ENCODE results near the gene PLXNA3.
"Not testable (repeated sequence)": the region's sequence is repeated elsewhere in the genome, so short reads cannot be mapped to it uniquely, and the experiment has no call there.

DNA sequence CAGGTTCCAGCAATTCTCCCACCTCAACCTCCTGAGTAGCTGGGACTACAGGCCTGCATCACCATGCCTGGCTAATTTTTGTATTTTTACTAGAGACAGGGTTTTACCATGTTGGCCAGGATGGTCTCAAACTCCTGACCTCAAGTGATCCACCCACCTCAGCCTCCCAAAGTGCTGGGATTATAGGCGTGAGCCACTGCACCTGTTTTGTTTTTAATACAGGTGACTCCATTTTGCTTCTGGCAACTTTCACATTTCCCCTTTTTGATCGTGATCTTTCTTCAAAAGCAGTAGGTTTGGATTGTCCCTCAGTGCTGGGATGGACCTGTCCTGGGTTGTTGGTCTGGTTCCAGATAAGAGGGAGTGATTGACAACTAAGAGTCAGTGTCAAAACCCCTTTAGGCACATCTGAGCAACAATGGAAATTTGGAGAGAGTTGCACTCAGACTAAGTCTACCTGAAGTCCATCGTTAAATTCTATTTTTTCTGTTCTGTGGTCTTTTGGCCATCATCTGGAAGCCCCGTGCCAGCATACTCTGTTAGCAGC, 38.6 kb downstream of the PLXNA3 start:
- TF ChIP-seq, protein P1, sequence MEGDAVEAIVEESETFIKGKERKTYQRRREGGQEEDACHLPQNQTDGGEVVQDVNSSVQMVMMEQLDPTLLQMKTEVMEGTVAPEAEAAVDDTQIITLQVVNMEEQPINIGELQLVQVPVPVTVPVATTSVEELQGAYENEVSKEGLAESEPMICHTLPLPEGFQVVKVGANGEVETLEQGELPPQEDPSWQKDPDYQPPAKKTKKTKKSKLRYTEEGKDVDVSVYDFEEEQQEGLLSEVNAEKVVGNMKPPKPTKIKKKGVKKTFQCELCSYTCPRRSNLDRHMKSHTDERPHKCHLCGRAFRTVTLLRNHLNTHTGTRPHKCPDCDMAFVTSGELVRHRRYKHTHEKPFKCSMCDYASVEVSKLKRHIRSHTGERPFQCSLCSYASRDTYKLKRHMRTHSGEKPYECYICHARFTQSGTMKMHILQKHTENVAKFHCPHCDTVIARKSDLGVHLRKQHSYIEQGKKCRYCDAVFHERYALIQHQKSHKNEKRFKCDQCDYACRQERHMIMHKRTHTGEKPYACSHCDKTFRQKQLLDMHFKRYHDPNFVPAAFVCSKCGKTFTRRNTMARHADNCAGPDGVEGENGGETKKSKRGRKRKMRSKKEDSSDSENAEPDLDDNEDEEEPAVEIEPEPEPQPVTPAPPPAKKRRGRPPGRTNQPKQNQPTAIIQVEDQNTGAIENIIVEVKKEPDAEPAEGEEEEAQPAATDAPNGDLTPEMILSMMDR (IDR thresholded peaks at IDR 0.05) = not testable (repeated sequence)
- not testable (repeated sequence) for TF ChIP-seq EP300 (IDR thresholded peaks at IDR 0.05)
